MCF 10A (cell line): ENCODE measurements around the gene PRPH2. TPM values are rescaled to one million over a fixed set of nuclear protein-coding genes. Genes with fewer than 3 reads are reported as not detected.

Experiments used
- BruUV-seq: library from RNA; stranded (reverse); fragments of 400-500 nt; replicated peaks from 2 replicates; lab custom pipeline; 2021; lab: Mats Ljungman, UMichigan
- CTCF ChIA-PET: fragments of 300-600 bp; sonication (Branson Sonifier 250); formaldehyde crosslinking; extraction: SDS; loops from one replicate; lab custom pipeline; 2021; ENCODE audit warnings: antibody characterized with exemption, inconsistent platforms; lab: Yijun Ruan, JAX
- POLR2A ChIA-PET: fragments of 300-600, 350-650 bp; sonication (Branson Sonifier 250); formaldehyde crosslinking; extraction: SDS; loops from one replicate; lab custom pipeline; 2020; ENCODE audit warnings: antibody characterized with exemption, inconsistent platforms; lab: Yijun Ruan, JAX
- DNase-seq: peaks from one replicate; pipeline ENCODE4 v3.0.0-alpha.2; 2018; ENCODE audit not compliant: unreplicated experiment
- H3K27ac Mint-ChIP-seq: one replicate; pipeline ENCODE4 v1.8.0; 2022; ENCODE audit warnings: mild to moderate bottlenecking, low read depth, mixed read lengths; ENCODE audit not compliant: unreplicated experiment
- H3K27me3 Mint-ChIP-seq: one replicate; pipeline ENCODE4 v1.8.0; 2022; ENCODE audit warnings: mixed read lengths; ENCODE audit not compliant: insufficient read depth, unreplicated experiment
- H3K36me3 Mint-ChIP-seq: one replicate; pipeline ENCODE4 v1.8.0; 2022; ENCODE audit warnings: mild to moderate bottlenecking, moderate library complexity, mixed read lengths; ENCODE audit not compliant: insufficient read depth, unreplicated experiment
- H3K4me1 Mint-ChIP-seq: one replicate; pipeline ENCODE4 v1.8.0; 2022; ENCODE audit warnings: mixed read lengths; ENCODE audit not compliant: insufficient read depth, unreplicated experiment
- H3K4me3 Mint-ChIP-seq: one replicate; pipeline ENCODE4 v1.8.0; 2022; ENCODE audit warnings: mild to moderate bottlenecking, moderate library complexity, mixed read lengths; ENCODE audit not compliant: unreplicated experiment
- H3K9me3 Mint-ChIP-seq: one replicate; pipeline ENCODE4 v1.8.0; 2022; ENCODE audit warnings: mixed read lengths; ENCODE audit not compliant: unreplicated experiment
- intact Hi-C: fragments of 100-400 bp; cut with micrococcal nuclease; formaldehyde crosslinking; loops from 2 replicates; pipeline ENCODE4 v1.14.1; 2022
- total RNA-seq: library from RNA; stranded (reverse); gene quantifications from 2 replicates; pipeline ENCODE4 v1.2.3, GENCODE V29; 2022
- TF ChIP-seq, protein P1 (sequence below): fragments of 200-600 bp; IDR thresholded peaks from one replicate; pipeline ENCODE4 v1.8.0; 2022; ENCODE audit warnings: antibody characterized with exemption, mild to moderate bottlenecking; ENCODE audit not compliant: unreplicated experiment

PRPH2 gene
- total RNA-seq, 1 experiment from 2014 or later, result not detected

DNA sequence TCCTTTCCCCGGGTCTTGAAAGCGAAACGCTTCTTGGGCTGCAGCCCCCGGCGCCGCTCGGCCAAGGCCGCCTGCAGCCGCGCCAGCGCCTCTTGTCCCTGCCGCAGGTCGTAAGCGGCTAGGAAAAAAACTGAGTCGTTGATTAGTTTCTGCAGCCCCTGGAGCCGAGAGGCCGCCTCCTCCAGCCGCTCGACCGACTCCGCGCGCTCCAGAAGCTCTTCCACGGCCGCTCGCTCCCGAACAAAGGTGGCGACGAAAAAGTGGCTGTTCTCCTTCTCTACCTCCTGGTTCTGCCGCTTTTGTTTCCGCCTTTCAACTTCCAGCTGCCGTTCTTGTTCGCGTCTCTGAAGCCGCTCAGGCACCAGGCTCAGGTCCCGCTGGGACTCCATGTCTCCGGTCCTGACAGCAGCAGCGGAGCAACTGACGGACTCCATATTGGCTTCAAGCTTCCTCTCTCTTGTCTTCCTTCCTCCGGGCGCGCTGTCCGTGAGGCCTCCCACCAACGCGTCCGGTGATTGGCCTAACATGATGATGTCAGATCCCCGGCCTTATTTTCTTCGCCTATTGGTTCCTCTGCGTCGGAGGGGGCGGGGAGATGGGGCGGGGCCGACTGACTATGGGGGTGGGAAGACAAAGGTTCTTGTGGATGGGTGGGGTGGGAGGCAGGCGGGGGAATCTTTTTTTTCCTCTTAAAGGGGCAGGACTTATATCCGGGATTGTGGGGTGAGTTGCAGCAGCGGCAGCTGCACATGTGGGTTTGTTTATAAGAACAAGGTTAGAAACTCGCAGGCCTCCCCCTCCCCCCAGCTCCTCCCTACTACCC is 23.5 kb upstream of the PRPH2 start, which contains the start of gene TBCC:
TSS of gene TBCC (minus strand) at position 464 of the 823 bp plus-strand sequence. CDS start at position 434, 30 bp downstream.
- Mint-ChIP-seq H3K4me1 (peaks cover 24% of the 10 kb centered on the region), H3K27me3 (no peaks in the 10 kb centered on the region), H3K27ac (peak within 1 kb of the TSS; percentile 95), H3K9me3 (no peaks in the 10 kb centered on the region), H3K4me3 (peak within 1 kb of the TSS; percentile 83), H3K36me3 (peaks cover 10% of the 10 kb centered on the region)
- CTCF ChIA-PET, result interaction anchor here (0.6 to 2.3 kb wide), 6 partner anchors 20 to 724 kb away, joined by 3 to 8 read pairs (median 4); partner anchors contain the start of gene RPL7L1
- TF ChIP-seq, protein P1, sequence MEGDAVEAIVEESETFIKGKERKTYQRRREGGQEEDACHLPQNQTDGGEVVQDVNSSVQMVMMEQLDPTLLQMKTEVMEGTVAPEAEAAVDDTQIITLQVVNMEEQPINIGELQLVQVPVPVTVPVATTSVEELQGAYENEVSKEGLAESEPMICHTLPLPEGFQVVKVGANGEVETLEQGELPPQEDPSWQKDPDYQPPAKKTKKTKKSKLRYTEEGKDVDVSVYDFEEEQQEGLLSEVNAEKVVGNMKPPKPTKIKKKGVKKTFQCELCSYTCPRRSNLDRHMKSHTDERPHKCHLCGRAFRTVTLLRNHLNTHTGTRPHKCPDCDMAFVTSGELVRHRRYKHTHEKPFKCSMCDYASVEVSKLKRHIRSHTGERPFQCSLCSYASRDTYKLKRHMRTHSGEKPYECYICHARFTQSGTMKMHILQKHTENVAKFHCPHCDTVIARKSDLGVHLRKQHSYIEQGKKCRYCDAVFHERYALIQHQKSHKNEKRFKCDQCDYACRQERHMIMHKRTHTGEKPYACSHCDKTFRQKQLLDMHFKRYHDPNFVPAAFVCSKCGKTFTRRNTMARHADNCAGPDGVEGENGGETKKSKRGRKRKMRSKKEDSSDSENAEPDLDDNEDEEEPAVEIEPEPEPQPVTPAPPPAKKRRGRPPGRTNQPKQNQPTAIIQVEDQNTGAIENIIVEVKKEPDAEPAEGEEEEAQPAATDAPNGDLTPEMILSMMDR, result no peak
- POLR2A ChIA-PET, result interaction anchor here (0.6 to 9.1 kb wide), 37 partner anchors 9 to 1511 kb away, joined by 3 to 328 read pairs (median 5); partner anchors contain the start of genes BICRAL, CNPY3, KLHDC3 and MEA1
- intact Hi-C loops, result loop anchor here (1.0 kb wide), 2 partner anchors 36 to 131 kb away; partner anchors contain the start of gene BICRAL
- DNase-seq, result peak; percentile 99
- TSS peak; percentile 79 for BruUV-seq

DNA sequence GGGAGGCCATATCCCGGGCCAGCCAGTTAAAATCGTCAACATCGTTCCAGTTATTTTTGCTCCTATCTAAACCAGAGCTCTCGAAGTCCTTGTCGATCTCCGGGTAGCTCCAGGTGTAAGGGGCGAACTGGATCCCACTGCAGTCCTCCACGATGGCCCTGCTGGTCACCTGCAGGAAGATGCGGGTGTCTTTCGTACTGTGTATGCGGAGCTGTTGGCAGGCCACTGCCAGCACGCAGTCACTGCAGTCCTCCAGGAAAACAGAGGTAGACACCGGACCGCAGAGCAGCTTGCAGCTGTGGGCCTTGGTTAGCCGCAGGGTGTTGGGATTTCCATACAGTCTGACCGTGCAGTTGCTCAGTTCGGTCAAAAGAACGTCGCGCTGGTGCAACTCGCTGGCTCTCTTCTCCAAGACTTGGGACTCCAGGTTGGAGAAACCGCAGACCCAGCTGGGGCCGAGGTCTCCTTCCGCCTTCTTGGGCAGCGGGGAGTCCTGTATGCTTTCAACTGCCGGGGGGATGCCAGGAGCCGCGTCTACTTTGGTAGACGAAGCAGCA is 22.8 kb upstream of the PRPH2 start:
- H3K27me3 Mint-ChIP-seq, result no peaks in the 10 kb centered on the region
- H3K27ac Mint-ChIP-seq, result peak overlapping the region; percentile 93
- peak overlapping the region; percentile 83 for H3K4me3 Mint-ChIP-seq
- ChIA-PET CTCF (interaction anchor here (0.6 to 2.3 kb wide), 6 partner anchors 19 to 724 kb away, joined by 3 to 8 read pairs (median 4); no protein-coding TSS in a partner anchor), POLR2A (interaction anchor here (0.7 to 9.1 kb wide), 24 partner anchors 10 to 831 kb away, joined by 3 to 328 read pairs (median 5); partner anchors contain the start of genes BICRAL, CNPY3, KLHDC3 and MEA1)
- TF ChIP-seq, protein P1, result no peak
- peaks cover 10% of the 10 kb centered on the region for H3K36me3 Mint-ChIP-seq
- peaks cover 24% of the 10 kb centered on the region for H3K4me1 Mint-ChIP-seq
- H3K9me3 Mint-ChIP-seq, result no peaks in the 10 kb centered on the region
- no peak for DNase-seq
- intact Hi-C loops, result no loop called here
- BruUV-seq, result no TSS peak

DNA sequence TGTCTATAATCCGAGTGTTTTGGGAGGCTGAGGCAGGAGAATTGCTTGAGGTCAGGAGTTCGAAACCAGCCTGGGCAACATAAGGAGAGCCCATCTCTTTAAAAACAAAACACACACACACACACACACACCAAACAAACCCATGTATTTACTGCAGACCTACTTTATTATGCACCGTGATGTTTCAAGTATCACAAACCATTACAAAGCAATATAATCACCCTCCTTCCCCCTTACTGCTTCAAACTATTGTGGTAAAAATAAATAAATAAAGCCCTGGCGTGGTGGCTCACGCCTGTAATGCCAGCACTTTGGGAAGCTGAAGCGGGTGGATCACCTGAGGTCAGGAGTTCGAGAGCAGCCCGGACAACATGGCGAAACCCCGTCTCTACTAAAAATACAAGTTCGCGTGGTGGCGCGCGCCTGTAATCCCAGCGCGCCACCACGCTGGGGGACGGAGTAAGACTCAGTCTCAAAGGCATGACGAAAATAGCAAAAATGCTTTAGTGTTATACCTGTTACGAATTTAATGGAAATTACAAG is 22.0 kb upstream of the PRPH2 start:
- ChIA-PET POLR2A (interaction anchor here (0.6 to 9.1 kb wide), 13 partner anchors 18 to 314 kb away, joined by 3 to 328 read pairs (median 12); partner anchors contain the start of genes BICRAL, MRPL2, PEX6 and RPL7L1), CTCF (interaction anchor here (0.6 to 2.3 kb wide), 4 partner anchors 40 to 705 kb away, joined by 3 to 8 read pairs (median 4); no protein-coding TSS in a partner anchor)
- H3K36me3 Mint-ChIP-seq, result peaks cover 10% of the 10 kb centered on the region
- TF ChIP-seq, protein P1, result no peak
- H3K4me3 Mint-ChIP-seq, result peak overlapping the region; percentile 83
- no peaks in the 10 kb centered on the region for H3K9me3 Mint-ChIP-seq
- H3K27ac Mint-ChIP-seq, result peak overlapping the region; percentile 93
- no TSS peak for BruUV-seq
- DNase-seq, result peak; percentile 25
- peaks cover 23% of the 10 kb centered on the region for H3K4me1 Mint-ChIP-seq
- no peaks in the 10 kb centered on the region for H3K27me3 Mint-ChIP-seq
- intact Hi-C loops, result no loop called here
